Activated naive CD4-positive, alpha-beta T cell treated with anti-CD3 and anti-CD28 coated beads, Interleukin-2, amount 50 U/mL, for 16 hours (primary cell): ENCODE measurements around the gene MAP1A.
"Not testable (repeated sequence)": the region's sequence is repeated elsewhere in the genome, so short reads cannot be mapped to it uniquely, and the experiment has no call there.

Experiments used
- DNase-seq: peaks from one replicate; pipeline ENCODE4 v3.0.0-alpha.2; 2020

The MAP1A gene

DNA sequence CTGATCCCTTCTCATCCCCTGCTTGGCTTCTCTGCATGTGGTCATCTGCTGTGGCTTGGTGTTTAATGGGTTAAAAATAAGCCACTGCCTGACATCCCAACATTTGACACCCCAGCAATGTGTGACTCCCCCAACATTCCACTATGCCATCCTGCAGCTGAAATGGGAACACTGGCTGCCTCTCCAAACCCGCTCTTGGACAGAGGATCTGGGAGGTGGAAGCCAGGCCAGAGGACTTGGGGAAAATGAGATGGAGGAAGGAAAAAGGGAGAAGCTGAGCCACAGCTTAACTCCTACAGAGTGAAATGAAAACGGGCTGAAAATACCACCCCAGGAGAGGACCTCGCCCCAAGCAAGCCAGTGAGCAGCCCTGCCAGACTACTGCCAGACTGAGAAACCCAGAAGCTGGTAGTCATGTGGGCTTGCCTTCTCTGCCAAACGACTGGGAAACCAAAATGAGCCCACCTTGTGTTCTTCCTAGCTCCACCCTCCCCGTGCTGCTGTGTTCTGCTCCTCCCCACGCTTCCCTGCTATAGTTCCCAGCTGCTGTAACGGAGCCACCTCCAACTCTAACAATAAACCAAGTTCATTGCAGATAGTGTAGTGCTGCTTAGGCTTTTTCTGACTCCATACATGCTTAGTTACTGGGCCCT is 13.7 kb downstream of the MAP1A start:
- no peak for DNase-seq

DNA sequence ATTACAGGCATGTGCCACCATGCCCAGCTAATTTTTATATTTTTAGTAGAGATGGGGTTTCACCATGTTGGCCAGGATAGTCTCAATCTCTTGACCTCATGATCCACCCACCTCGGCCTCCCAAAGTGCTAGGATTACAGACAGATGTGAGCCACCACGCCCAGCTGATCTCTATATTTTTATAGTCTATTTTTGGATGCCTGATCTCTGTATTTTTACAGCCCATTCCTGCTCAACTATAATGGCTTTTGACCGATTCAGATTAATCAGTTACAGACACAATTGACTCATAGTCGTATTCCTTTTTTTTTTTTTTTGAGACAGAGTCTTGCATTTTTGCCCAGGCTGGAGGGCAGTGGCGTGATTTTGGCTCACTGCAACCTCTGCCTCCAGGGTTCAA is 15.4 kb downstream of the MAP1A start:
- DNase-seq, result not testable (repeated sequence)

DNA sequence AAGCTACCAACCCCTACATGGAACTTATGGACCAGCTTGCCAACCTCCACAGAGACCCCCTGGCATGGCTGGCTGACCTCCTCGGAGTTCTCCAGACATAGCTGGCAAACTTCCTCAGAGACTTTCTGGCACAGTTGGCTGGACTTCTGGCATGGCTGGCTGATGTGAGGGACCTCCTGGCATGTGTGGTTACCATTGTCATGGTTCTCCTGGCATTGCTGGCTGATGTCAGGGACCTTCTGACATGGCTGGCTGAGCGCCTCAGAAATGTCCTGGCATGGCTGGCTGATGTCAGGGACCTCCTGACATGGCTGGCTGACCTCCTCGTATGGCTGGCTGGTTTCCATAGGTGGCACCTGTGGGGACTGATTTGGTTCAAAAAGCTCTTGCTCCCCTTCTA is 17.5 kb downstream of the MAP1A start:
- no peak for DNase-seq

DNA sequence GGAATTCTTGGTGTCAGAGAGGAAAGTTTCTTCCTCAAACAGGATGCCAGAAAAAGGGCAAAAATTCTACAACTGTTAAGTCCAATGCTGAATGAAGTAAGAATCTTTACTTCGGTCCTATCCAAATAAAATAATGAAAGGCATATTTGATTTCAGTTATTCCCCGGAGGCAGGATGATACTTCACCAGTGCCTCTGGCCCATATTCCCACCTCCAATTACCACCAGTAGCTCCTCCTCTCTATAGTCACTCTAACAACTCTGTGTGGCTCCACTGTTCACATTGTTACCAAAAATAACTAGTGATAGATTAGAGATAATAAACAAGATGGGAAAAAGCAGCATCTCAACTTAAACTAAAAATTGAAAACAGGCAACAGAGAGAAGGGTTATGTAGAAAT is 20.7 kb downstream of the MAP1A start:
- DNase-seq, result no peak

DNA sequence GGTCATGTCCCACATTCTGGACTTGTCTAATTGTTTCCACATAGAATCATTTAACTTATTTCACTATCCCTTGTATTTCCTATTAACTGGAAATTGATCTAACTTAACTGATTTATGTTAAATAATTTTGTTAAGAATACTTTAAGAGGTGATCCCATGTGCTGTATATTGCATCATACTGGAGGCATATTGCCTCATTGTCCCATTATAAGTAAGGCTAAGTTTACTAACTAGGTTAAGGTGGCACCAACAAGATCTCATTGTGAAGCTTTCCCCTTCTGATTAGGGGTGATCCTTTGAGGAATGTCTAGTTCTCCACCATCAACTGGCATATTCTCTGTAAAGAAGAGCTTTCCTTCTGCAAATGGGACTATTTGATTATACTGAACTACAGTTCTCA is 24.4 kb downstream of the MAP1A start:
- no peak for DNase-seq

DNA sequence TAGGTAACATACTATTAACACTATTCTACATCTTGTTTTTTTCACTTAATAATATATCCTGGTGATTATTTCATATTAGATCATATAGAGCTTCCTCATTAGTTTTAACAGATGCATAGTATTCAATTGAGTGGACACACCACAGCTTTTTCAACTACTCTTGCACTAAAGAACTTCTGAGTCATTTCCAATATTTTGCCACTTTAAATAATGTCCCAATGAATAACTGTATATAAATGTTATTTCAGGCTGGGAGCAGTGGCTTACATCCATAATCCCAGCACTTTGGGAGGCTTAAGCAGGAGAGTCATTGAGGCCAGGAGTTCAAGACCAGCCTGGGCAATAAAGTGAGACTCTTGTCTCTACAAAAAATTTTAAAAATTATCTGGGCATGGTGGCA is 26.9 kb downstream of the MAP1A start:
- DNase-seq, result no peak

DNA sequence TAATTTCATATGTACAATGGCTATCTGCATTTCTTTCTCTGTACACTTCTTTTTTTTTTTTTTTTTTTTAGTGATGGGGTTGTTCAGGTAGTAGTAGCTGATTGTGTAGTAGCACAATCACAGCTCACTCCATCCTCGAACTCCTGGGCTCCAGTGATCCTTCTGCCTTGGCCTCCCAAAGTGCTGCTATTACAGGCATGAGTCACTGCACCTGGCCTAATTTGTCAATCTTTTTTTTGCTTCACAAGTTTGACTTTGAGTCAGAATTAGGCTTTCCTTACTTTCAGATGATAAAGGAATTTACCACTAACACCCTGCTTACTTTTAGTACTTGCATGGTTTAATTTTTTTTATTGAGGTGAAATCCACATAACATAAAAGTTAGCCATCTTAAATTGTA is 28.0 kb downstream of the MAP1A start:
- no peak for DNase-seq

DNA sequence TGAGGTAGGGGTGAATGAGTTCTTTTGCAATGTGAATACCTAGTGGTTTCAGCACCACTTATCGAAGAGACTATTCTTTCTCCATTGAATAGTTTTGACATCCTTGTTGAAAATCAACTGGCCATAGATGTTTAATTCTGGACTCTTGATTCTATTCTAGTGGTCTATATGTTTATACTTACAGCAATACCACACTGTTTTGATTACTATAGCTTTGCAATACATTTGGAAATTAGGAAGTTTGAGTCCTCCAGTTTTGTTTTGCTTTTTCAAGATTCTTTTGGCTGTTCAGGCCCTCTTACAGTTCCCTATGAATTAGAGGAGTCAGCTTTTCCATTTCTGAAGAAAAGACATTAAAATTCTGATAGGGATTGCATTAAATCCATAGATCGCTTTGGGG is 30.1 kb downstream of the MAP1A start:
- no peak for DNase-seq

DNA sequence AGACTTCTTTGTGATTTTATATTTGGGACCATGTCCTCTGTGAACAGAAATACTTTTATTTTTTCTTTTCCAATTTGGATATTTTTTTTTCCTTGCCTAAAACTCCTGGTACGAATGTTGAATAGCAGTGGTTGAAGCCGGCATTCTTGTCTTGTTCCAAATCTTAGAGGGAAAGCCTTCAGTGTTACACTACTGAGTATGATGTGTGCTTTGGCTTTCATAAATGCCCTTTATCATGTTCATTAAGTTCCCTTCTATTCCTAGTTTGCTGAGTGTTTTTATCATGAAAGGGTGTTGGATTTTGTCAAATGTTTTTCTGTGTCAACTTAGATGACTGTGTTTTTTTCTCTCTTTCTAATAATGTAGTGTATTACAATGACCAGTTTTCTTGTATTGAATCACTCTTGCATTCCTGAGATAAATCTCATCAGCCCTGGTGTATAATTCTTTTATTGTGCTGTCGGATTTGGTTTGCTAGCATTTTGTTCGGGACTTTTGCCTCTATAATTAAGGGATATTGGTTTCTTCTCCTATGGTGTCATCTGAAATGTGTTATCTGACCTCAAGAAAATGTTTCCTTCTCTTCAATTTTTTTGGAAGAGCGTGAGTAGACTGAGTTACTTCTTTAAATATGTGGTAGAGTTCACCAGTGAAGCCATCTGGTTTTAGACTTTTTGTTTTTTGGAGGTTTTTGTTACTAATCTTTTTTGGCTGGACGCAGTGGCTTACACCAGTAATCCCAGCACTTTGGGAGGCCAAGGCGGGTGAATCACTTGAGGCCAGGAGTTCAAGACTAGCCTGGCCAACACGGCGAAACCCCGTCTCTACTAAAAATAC is 33.3 kb downstream of the MAP1A start:
- no peak for DNase-seq

DNA sequence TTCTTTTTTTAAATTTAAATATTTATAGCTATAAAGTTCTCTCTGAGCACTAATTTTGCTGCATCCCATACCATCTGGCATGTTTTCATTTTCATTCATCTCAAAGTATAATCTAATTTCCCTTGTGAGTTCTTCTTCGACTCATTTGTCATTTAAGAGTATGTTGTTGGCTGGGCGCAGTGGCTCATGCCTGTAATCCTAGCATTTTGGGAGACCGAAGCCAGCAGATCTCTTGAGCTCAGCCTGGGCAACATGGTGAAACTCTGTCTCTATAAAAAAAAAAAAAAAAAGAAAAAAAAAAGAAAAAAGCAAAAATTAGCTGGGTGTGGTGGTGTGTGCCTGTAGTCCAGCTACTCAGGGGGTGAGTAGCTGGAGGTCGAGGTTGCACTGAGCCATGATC is 34.8 kb downstream of the MAP1A start:
- DNase-seq, result no peak

DNA sequence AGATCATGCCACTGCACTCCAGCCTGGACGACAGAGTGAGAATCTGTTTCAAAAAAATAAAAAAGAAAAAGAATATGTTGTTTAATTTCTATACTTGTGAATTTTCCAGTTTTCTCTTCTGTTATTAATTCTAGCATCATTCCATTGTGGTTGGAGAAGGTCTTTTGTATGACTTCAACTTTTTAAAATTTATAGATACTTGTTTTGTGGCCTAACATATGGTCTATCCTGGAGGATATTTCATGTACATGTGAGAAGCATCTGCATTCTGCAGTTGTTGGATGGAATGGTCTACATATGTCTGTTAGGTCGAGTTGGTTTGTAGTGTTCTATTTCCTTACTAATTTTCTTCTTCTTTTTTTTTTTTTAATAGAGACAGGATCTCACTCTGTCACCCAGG is 35.6 kb downstream of the MAP1A start:
- DNase-seq, result no peak

DNA sequence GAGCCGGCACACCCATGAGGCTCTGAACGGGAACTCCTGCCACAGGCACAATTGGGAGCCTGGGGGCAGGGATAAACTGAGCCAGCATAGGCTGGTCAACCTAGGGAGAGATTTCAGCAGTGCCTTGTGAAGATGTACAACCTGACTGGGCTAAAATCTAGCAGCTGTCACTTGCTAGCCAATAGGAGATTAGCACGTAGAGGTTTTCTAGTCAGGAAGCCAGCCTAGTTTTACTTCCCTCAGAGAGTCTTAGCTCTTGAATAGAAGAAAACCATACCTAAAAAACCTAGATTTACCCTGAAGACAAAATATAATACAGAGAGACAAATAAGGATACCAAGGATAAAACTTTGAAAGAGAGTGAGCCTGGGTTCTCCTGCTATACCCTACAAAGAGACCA is 45.3 kb downstream of the MAP1A start:
- DNase-seq, result not testable (repeated sequence)

DNA sequence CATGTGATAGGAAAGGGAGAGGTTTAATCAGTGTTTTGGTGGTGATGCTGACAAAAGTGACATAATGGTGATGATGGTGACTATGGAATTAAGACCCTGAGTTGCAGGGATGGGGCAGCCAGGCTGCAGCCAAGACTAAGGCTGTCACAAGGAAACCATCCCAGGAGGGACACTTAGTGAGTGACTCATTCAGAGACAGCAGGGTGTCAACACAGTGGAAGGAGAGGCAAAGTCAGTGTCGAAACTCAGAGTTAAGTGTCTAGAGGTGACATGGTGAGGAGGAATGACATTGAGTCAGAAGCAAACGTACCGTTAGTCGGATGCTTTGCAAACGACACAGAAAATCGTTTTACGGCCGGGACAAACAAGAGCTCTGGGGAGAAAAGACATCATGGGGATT is 46.4 kb downstream of the MAP1A start:
- DNase-seq, result not testable (repeated sequence)

DNA sequence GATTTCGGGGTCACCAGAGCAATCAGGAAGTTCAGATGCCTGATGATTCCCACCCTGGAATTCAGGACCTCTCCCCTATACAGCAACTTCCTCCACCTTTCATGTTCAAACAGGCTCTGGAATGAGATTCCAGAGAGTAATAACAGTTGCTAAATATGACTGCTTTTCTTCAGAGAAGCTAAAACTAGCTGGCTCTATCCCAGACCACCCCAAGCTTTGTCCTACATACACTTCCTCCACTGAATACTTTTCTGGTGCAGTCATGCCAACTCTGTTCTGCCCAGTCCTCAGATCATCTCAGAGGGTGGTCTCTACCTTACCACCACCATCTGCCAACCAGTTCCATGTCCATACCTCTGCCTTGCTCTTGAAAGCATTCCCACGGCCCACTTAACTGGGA is 49.2 kb downstream of the MAP1A start:
- not testable (repeated sequence) for DNase-seq

DNA sequence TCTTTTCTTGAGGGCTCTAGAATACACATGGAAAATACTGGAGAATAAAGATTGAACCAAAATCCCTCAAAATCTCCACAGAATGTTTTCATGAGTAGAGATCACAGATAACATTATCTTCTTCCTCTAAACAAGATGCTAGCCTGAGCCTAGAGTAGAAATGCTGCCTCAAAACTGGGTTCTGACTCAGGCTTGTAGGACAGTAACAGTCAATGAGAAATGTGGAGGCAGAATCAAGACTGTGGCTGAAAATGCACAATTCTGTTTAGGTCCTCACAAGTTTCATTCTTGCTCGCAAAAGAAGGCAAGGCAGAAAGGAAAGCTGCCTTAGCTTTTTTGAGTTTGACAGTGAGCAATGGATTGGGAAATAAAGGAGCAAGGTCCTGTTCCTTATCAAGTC is 57.2 kb downstream of the MAP1A start:
- DNase-seq, result not testable (repeated sequence)
